GM23338 (cell line): Measurements from ENCODE around the gene WNK2.

Source experiments
- CREB1 ChIP-seq: fragments of 250-450 bp; sonication (Bioruptor Pico); IDR thresholded peaks from 2 replicates; pipeline ENCODE4 v1.5.0; 2020; ENCODE audit warnings: low read depth, mild to moderate bottlenecking, moderate library complexity
- EZH2 ChIP-seq: fragments of 200-600 bp; sonication (generic); IDR thresholded peaks from one replicate; pipeline ENCODE4 v1.8.0; 2017; ENCODE audit warnings: antibody characterized with exemption, mild to moderate bottlenecking, low read depth; ENCODE audit not compliant: unreplicated experiment
- EZH2phosphoT487 ChIP-seq: fragments of 200-600 bp; sonication (generic); IDR thresholded peaks from one replicate; pipeline ENCODE4 v1.8.1; 2018; ENCODE audit warnings: antibody characterized with exemption; ENCODE audit not compliant: unreplicated experiment
- JUNB ChIP-seq: IDR thresholded peaks from one replicate; pipeline ENCODE4 v1.6.1; 2016; ENCODE audit warnings: antibody characterized with exemption; ENCODE audit not compliant: unreplicated experiment
- POLR2AphosphoS5 ChIP-seq: IDR thresholded peaks from 2 replicates; pipeline ENCODE4 v1.6.1; 2016; ENCODE audit warnings: antibody characterized with exemption, low read depth
- ZNF331 ChIP-seq: fragments of 250-450 bp; sonication (Bioruptor Pico); IDR thresholded peaks from 2 replicates; pipeline ENCODE4 v1.5.0; 2020; ENCODE audit warnings: low read depth, mild to moderate bottlenecking, moderate library complexity
- TF ChIP-seq, protein P1 (sequence below), 2 experiments: fragments of 200-600 bp in 1 of 2; sonication (generic) in 1 of 2; conservative IDR thresholded peaks; 2 replicates each; pipeline versions ENCODE4 v1.5.1 to v1.6.1; 2016 to 2017; ENCODE audit warnings: antibody characterized with exemption in 2 of 2, low read depth in 2 of 2, mild to moderate bottlenecking in 2 of 2, moderate library complexity in 1 of 2
- TF ChIP-seq, protein P2 (sequence below): IDR thresholded peaks from 2 replicates; pipeline ENCODE4 v1.6.1; 2016; ENCODE audit warnings: antibody characterized with exemption
- TF ChIP-seq, protein P3 (sequence below): IDR thresholded peaks from one replicate; pipeline ENCODE4 v1.6.1; 2018; ENCODE audit warnings: antibody characterized with exemption; ENCODE audit not compliant: unreplicated experiment

DNA sequence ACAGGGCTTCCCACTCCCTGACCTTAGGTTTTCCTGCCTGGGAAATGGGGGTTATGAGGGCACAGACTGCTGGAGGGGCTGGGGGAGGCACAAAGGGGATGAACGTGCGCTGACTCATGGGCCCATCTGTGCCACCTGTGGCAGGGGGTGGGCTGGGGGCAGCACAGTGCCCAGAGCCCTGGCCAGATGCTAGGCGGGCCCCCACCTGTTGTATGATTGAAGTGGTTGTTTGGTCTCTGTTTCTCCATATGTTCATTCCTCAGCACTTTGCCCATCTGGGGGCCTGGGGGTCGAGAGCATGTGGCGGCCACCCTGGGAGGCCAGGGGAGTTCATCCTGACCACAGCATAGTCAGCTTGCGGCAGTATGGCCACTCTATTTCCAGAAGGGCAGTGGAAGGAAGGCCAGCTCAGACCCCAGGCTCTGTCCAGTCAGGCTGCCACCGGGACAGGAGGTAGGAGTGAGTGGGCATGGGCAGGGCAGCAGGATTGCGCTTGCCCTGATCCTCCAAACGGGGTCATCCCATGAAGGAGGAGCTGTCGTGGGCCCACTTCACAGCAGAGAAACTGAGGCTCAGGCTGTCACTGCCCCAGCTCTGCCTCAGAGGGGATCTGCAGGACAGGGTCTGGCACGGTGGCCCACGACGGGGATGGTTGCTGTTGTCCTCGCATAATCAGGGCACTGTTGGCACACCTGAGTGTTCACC, 49.0 kb upstream of the WNK2 start:
- no peak for TF ChIP-seq POLR2AphosphoS5
- TF ChIP-seq, protein P1, sequence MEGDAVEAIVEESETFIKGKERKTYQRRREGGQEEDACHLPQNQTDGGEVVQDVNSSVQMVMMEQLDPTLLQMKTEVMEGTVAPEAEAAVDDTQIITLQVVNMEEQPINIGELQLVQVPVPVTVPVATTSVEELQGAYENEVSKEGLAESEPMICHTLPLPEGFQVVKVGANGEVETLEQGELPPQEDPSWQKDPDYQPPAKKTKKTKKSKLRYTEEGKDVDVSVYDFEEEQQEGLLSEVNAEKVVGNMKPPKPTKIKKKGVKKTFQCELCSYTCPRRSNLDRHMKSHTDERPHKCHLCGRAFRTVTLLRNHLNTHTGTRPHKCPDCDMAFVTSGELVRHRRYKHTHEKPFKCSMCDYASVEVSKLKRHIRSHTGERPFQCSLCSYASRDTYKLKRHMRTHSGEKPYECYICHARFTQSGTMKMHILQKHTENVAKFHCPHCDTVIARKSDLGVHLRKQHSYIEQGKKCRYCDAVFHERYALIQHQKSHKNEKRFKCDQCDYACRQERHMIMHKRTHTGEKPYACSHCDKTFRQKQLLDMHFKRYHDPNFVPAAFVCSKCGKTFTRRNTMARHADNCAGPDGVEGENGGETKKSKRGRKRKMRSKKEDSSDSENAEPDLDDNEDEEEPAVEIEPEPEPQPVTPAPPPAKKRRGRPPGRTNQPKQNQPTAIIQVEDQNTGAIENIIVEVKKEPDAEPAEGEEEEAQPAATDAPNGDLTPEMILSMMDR (conservative IDR thresholded peaks at IDR 0.05; ENCODE audit: low read depth in 2 of 2), result no peak
- TF ChIP-seq, protein P2, sequence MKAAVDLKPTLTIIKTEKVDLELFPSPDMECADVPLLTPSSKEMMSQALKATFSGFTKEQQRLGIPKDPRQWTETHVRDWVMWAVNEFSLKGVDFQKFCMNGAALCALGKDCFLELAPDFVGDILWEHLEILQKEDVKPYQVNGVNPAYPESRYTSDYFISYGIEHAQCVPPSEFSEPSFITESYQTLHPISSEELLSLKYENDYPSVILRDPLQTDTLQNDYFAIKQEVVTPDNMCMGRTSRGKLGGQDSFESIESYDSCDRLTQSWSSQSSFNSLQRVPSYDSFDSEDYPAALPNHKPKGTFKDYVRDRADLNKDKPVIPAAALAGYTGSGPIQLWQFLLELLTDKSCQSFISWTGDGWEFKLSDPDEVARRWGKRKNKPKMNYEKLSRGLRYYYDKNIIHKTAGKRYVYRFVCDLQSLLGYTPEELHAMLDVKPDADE, result no peak
- no peak for TF ChIP-seq JUNB
- TF ChIP-seq EZH2phosphoT487, result no peak
- TF ChIP-seq CREB1 (CRISPR knock-in tag), result no peak
- no peak for TF ChIP-seq EZH2
- TF ChIP-seq, protein P3, sequence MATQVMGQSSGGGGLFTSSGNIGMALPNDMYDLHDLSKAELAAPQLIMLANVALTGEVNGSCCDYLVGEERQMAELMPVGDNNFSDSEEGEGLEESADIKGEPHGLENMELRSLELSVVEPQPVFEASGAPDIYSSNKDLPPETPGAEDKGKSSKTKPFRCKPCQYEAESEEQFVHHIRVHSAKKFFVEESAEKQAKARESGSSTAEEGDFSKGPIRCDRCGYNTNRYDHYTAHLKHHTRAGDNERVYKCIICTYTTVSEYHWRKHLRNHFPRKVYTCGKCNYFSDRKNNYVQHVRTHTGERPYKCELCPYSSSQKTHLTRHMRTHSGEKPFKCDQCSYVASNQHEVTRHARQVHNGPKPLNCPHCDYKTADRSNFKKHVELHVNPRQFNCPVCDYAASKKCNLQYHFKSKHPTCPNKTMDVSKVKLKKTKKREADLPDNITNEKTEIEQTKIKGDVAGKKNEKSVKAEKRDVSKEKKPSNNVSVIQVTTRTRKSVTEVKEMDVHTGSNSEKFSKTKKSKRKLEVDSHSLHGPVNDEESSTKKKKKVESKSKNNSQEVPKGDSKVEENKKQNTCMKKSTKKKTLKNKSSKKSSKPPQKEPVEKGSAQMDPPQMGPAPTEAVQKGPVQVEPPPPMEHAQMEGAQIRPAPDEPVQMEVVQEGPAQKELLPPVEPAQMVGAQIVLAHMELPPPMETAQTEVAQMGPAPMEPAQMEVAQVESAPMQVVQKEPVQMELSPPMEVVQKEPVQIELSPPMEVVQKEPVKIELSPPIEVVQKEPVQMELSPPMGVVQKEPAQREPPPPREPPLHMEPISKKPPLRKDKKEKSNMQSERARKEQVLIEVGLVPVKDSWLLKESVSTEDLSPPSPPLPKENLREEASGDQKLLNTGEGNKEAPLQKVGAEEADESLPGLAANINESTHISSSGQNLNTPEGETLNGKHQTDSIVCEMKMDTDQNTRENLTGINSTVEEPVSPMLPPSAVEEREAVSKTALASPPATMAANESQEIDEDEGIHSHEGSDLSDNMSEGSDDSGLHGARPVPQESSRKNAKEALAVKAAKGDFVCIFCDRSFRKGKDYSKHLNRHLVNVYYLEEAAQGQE, result no peak
- TF ChIP-seq ZNF331, result no peak
